HL-60/S4 treated with retinoic acid at 250 ng/mL for 4 days and 3 days (cell line): ENCODE data around the gene CYP2S1.
"Not testable (repeated sequence)": the region's sequence is repeated elsewhere in the genome, so short reads cannot be mapped to it uniquely, and the experiment has no call there.

ENCODE experiments used
- in situ Hi-C: fragments of 300-500 bp; cut with MboI; formaldehyde crosslinking; loops from 2 replicates; pipeline ENCODE4 v1.7.0; 2022; ENCODE audit warnings: low sequenced_read_pairs

The CYP2S1 gene

DNA sequence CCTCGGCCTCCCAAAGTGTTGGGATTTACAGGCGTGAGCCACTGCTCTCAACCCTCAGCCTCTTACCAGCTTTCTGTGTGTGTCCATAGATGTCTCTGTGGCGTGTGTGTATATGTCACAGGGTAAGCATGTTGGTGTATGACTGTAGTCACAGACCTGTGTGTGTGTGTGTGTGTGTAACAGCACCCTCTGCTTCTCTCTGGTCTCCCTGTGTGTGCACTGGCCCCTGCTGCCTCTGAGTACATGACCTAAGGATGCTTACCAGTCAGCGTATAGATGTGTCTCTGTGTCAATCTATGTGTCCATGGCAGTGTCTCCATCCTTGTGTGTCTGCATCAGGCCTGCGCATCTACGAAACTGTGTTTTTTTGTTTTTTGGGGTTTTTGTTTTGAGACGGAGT is 31.6 kb downstream of the CYP2S1 start:
- in situ Hi-C loops, result no loop called here

DNA sequence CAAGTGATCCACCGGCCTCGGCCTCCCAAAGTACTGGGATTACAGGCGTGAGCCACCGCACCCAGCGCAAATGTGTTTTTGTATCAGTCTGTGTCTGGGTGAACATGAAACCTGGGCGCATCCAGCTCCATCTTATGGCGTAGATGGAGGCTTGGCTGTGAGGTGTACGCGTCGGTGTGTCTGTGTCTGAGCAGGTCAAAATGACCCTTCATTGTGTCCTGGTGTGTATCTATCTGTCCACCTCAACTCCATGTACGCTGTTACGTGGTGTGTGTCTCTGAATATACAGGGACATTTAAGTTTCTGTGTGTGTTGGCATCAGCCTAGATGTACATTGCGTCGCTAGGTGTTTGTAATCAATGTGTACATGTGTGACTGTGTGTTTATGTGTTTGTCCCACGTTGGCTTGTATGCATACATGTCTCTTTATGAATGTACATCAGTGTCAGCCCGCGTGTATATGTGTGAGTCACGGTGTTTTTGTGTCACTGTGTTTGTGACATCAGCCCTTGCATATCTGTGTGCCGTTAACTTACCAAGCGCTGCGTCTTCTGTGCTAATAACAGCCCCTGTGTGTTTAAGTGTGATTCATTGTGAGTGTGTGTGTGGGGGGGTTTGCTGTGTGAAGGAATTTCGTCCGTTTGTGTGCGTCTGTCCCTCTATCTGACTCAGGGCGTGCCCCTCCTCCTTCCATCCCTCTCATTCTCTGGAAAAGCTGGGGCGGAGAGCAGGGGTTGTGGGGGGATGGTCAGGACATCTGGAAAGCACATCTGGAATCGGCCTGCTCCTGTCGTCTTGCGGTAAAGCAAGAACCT is 32.4 kb downstream of the CYP2S1 start:
- in situ Hi-C loops, result no loop called here

DNA sequence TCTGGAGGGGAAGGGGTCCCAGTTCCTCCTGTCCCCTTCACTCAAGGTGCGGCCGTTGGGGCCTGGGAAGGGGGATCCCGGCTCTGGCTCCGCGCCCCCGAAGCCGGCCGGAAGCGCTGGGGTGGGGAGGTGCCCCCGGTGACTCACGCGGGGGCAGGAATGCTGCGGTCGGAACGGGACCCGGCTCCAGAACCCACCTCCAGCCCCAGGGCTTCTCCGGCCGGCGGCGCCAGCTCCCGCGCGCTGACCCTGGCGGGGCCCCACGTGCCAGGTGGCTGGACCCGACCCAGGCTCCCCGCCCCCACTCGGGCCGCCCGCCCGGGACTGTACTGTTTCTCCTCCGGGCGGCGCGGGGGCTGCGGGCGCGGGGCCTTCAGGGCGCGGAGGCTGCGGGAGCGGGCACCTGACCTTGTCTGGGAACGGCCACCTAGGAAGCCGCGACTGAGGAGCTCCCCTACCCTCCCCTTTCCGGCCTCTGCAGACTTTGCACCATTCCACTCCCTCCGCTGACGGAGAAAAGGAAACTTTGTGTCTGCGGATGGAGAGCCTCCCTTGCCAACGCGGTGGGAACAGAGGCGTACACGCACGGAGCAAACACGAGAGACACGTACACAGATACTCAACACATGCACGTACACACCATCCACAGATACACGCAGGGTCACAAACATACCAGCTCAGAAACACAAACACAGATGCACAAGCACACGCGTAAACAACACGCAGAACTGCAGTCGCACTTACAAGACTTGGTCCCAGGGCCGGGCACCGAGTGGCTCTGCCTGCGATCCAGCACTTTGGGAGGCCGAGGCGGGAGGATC is 33.2 kb downstream of the CYP2S1 start:
- in situ Hi-C loops, result no loop called here

DNA sequence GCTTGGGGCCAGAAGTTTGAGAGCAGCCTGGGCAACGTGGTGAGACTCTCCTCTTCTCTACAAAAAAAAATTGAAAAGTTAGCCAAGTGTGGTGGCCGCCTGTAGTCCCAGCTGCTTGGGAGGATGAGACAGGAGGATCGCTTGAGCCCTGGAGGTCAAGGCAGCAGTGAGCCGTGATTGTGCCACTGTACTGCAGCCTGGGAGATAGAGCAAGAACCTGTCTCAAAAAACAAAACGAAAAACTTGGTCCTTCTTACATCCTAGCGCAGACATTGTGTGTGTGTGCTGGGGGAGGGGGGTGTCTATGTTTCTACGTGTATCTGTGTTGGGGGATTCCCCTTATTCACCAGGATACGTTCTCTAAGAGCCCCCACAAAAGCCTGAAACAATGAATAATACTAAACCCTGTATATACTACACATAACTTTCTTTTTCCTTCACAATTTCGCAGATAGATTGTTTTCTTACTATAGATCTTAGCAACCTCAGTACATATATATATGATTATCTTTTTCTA is 33.9 kb downstream of the CYP2S1 start:
- in situ Hi-C loops, result no loop called here

- in situ Hi-C loops, result no loop called here
Observed at GRCh38 chr19:41228486-41228885, 35.5 kb downstream of the CYP2S1 start.

- in situ Hi-C loops, result not testable (repeated sequence)
Observed at GRCh38 chr19:41229338-41229737, 36.3 kb downstream of the CYP2S1 start.

- in situ Hi-C loops, result no loop called here
Observed at GRCh38 chr19:41230067-41230857, 37.2 kb downstream of the CYP2S1 start.

GRCh38 chr19:41232686-41233085 is 39.7 kb downstream of the CYP2S1 start:
- in situ Hi-C loops, result no loop called here

DNA sequence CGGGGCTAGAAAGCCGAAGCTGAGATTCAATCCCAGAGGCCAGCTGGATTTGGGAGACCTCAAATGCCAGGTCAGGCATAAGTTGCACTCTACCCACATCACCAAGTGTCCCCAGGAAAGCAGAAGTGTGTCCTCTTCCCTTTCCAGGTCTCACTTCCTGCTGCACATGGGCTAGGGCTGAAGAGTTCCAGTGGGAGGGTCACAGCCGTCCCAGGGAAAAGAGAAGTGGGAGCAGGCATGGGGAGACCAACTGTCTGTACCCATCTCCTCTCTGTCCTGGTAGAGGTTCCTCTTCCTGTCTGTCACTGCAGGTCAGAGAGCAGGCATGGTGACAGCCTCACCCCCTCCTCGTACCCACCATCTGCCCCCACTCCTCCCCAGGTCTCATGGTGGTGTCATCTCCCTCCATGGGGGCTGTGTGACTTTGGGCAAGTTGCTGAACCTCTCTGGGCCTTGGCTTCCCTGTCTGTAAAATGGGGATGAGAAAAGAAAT is 40.8 kb downstream of the CYP2S1 start:
- in situ Hi-C loops, result no loop called here

GRCh38 chr19:41234512-41235168 is 41.6 kb downstream of the CYP2S1 start:
- in situ Hi-C loops, result no loop called here

GRCh38 chr19:41235480-41235879 is 42.5 kb downstream of the CYP2S1 start:
- in situ Hi-C loops, result no loop called here

GRCh38 chr19:41238244-41238643 is 45.2 kb downstream of the CYP2S1 start:
- in situ Hi-C loops, result no loop called here

DNA sequence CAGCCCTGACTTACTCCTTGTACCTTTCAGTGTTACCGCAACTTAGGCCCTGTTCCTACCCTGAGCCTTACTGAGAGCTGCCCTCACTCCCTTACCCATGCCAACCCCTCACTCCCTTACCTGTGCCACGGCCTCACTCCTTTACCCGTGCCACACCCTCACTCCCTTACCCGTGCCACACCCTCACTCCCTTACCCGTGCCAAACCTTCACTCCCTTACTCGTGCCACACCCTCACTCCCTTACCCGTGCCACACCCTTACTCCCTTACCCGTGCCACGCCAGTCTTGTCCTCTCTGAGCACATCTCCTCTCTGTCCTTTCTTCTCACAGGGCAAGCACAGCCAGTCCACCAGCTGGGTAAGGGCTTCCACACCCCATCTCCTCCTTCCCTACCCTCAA is 46.3 kb downstream of the CYP2S1 start:
- in situ Hi-C loops, result no loop called here

GRCh38 chr19:41239961-41240574 is 47.0 kb downstream of the CYP2S1 start:
- in situ Hi-C loops, result no loop called here

DNA sequence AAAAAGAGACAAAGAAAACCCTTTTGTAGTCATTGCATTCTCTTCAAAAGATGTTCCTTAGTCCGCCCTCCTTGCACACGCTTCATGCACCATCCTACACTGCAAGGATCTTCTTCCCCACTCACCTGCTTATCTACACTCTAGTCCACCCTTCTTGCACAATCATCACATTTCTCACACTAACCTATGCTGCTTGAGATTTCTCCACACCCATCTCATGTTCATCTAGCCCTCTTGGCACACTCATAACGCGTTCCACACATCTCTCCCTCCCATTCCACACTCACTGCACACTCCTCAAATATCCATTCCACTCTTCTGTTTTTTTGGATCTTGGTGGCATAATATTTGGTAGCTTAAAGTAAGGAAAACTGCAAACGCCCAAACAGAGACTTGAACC is 48.8 kb downstream of the CYP2S1 start:
- in situ Hi-C loops, result no loop called here

GRCh38 chr19:41244117-41244516 is 51.1 kb downstream of the CYP2S1 start:
- in situ Hi-C loops, result no loop called here

DNA sequence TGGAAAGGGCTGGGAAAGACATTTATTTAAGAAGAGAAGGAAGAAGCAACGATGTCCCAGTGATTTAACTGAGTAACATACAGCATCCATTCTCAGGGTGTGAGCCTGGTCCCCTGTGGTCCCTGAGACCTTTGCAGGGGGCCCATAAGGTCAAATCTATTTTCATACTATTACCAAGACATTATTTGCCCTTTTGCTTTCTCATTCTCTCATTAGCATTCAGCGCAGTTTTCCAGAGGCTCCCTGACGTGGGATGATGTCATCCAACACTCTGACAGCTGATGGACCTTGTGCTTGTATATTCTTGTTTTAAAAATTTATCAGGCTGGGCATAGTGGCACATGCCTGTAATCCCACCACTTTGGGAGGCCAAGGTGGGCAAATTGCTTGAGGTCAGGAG is 52.8 kb downstream of the CYP2S1 start:
- in situ Hi-C loops, result no loop called here

DNA sequence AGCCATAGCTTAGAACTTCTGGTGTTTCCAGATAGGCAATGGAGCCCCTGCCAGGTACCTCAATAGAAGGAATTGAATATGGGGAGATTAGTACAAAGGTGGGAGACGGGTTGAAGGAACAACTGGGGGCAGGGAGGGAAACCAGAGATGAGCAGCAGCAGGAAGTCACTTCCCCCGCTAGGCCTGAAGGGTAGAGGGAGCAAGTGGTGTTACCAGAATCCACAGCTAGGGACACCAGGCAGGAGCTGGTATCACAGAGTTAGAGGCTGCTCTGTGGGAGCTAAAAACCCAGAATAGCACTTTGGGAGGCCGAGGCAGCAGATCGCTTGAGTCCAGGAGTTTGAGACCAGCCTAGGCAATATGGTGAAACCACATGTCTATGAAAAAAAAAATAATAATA is 55.9 kb downstream of the CYP2S1 start:
- in situ Hi-C loops, result no loop called here

GRCh38 chr19:41249707-41250423 is 56.8 kb downstream of the CYP2S1 start:
- in situ Hi-C loops, result no loop called here
